ENCODE measurements around the gene DTD2.
"Not testable (repeated sequence)": the region's sequence is repeated elsewhere in the genome, so short reads cannot be mapped to it uniquely, and the experiment has no call there.

DTD2 gene

GRCh38 chr14:31441273-31442111, 15.8 kb downstream of the DTD2 start:
- DNase-seq (ENCODE audit: low read depth, low spot score), result no peak

DNA sequence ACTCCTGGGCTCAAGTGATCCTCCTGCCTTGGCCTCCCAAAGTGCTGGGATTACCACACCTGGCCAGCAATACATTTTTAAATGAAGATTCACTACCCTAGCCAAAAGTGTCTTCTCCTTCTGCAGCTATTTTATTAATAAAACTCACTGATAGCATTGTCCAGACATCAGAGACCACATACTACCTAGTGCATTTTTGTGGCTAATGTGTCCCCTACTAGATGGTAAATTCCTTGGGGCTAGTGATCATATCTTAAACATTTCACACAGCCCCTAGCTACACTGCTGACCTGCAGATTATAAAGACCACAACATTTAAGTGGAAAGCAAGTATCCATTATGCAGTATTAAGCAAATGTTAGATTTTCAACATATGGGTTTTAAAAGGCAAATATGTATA, 17.0 kb downstream of the DTD2 start:
- no peak for DNase-seq (ENCODE audit: low read depth, low spot score)

DNA sequence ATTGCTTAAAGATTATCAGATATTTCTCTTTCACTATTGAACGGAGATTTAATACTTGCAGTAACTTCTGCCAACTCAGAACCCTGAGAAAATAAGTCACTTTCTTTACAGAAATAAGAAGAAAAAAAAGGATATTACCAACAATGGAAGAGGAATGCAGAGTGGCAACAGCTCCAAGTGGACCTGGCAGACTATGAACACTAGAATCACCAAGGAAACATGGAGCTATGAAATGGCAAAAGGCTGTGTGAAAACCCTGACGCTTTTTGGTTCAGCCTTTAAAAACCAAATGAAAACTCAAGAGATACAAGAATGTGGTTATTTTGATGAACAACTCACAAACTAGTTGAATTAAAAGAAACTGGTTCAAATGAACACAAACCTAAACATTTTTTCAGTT, 17.7 kb downstream of the DTD2 start:
- no peak for DNase-seq (ENCODE audit: low read depth, low spot score)

DNA sequence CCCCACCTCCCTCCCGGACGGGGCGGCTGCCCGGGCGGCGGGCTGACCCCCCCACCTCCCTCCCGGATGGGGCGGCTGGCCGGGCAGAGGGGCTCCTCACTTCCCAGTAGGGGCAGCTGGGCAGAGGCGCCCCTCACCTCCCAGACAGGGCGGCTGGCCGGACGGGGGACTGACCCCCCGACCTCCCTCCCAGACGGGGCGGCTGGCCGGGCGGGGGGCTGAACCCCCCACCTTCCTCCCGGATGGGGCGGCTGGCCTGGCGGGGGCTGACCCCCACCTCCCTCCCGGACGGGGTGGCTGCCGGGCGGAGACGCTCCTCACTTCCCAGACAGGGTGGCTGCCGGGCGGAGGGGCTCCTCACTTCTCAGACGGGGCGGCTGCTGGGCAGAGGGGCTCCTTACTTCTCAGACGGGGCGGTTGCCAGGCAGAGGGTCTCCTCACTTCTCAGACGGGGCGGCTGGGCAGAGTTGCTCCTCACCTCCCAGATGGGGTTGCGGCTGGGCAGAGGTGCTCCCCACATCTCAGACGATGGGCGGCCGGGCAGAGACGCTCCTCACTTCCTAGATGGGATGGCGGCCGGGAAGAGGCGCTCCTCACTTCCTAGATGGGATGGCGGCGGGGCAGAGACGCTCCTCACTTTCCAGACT, 20.1 kb downstream of the DTD2 start:
- DNase-seq (ENCODE audit: low read depth, low spot score), result not testable (repeated sequence)

DNA sequence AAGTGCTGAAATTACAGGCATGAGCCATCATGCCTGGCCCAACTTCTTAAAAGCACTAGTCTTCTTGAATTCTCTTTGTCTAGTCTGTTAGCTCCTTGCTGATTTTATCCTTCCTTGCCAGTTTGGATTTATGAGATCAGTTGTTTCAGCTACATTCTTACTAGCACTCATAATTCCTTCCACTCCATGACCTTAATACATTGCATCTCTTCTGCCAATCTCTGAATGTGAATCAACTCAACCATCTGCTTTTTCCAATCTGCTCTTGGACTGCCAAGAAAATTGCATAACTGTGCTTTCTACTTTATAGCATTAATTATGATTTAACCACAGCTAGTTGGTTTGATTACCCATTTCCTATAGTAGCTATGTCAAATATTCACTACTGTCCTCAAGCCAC, 22.0 kb downstream of the DTD2 start:
- DNase-seq (ENCODE audit: low read depth, low spot score), result no peak

- DNase-seq (ENCODE audit: low read depth, low spot score), result no peak
Observed at GRCh38 chr14:31430634-31431264, 26.6 kb downstream of the DTD2 start.

DNA sequence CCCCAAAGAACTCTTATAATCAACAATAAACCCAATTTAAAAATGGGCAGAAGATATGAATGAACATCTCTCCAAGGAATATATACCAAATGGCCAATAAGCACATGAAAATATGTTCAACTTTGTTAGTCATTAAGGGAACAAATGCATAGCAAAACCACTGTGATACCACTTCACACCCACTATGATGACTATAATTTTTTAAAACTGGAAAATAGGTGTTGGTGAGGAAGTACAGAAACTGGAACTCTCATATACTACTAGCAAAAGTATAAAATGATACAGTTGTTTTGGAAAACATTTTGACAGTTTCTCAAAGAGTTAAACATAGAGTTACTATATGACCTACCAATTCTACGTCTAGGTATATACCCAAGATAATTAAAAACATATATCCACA, 27.5 kb downstream of the DTD2 start:
- no peak for DNase-seq (ENCODE audit: low read depth, low spot score)

GRCh38 chr14:31428011-31428410, 29.3 kb downstream of the DTD2 start:
- no peak for DNase-seq (ENCODE audit: low read depth, low spot score)

DNA sequence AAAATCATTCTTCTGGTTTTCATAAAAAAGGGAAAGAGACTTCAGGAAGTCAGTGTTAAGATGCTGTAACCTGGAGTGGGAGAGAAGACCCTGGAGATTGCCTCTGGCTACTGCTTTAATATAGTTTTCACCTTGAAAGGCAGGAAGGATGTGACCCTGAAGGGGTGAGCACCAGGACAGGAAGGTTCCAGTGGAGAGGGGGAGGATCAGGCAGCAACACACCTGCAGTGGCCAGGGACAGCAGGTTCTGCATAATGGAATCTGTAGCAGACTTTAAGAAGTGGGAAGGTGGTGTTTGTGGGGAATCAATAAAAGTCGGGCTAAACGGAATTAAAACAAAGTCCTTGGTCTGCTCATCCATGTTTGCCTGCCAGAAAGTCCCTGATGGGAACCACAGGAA, 30.6 kb downstream of the DTD2 start:
- no peak for DNase-seq (ENCODE audit: low read depth, low spot score)

DNA sequence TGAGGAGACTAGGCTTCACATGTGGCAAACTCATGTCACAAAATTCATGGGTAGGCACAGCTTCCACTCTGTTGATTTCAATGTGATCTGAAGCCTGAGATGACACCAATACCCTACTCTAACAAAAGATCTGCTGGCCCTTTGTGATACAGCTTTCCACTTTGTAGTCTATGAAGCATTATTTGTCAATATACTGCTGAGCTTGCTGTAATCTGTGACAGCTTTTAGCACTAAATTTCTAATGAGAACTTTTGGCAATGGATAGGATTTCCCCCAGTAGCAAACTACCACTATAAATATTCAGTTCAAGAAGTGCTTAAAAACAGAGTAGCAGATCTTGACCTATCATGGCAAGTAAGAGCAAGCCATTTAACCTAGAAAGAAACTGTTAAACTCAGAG, 31.4 kb downstream of the DTD2 start:
- DNase-seq (ENCODE audit: low read depth, low spot score), result no peak

- DNase-seq (ENCODE audit: low read depth, low spot score), result no peak
Observed at GRCh38 chr14:31421200-31421599, 36.1 kb downstream of the DTD2 start.

DNA sequence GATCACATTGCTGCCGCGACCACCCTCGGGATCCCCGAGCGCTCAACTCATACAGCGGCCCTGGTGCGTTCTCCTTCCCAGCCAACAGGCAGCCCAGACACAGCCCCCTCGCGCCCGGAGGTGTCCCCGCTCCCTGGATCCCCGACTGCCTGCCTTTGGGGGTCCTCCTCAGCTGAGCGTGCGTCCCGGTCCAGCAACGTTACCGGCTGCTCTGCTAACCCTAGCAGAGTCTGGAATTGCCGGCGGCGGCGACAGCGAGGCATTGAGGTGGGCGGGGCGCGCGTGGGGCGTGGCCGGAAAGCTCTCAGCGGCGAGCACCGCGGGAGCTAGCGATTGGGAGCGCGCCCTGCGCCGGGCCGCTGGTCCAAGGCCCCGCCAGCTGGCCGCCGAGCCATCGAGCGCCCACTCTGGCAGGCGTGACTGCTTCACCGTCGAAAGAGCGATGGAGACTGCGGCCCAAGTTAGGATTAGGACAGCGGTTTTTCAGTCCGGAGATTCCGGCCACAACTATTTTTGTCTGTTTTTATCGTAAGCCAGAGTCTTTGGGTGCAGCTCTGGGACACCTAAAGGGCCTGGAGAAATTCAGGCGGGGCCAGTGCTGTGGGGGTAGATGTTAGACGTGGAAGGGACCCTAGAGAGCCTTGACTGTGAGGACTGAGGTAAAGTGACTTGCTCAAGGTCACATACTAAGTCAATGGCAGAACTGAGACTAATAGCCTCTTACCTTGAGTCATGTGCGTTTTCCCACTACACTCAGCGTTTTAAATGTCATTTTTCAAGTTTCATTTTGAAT, 36.8 kb downstream of the DTD2 start, which contains the start of gene HEATR5A:
HEATR5A (minus strand) TSS at position 232 of the 793 bp plus-strand sequence. CDS start 17,575 bp downstream, outside the sequence.
- peak; percentile 83 for DNase-seq (ENCODE audit: low read depth, low spot score)

- DNase-seq (ENCODE audit: low read depth, low spot score), result no peak
Observed at GRCh38 chr14:31419967-31420318, 37.4 kb downstream of the DTD2 start.

DNA sequence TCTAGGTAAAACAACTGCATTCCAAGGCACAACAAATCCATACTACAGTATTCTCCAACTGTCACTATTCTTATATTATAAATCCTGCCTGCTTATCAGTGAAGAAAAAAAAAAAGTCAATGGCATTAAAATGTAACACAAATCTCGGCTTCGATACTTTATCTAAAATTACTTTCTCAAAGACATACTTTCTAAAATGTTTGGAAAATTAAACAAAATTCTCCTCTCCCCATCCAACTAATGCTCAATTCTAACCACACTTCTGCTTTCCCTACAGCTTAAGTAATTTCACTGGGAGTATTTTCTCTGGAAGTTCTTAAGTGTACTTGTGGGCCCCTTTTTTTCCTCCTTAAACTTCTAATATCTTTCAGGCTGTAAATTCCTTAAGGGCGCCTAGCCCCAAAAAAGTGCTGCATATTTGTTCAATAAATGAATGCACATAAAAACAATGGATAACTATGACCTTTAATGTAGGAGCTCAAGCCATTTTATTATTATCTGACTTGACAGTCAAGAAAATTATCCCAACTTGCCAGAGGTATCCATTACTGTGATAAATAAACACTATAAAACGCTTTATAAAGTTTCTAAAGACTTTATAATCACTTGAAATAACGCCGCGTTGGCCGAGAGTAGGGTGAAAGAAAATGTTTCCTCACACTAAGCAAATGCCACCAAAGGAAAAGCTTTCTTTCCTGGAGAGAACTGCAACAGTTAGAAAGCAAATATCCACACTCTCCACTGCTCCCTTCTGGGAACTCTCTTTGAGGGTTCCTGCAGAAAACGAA, 37.9 kb downstream of the DTD2 start:
- DNase-seq (ENCODE audit: low read depth, low spot score), result no peak

DNA sequence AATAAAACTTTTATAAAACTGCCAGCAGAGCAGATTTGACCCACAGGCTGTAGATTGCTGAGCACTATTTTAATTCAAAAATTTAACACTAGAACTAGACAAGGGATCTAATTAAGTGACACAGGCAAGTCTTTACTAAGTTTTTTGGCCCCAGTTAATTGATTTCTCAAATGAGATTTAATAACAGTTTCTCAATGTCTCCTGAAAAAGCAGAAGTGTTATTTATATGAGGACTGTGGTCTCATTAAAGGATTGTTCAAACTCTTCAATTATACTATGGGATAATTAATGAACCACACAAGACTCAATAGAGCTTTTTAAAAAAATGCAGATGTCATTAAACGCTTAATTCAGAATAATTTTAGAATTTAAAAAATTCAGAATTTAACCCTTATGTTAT, 38.9 kb downstream of the DTD2 start:
- DNase-seq (ENCODE audit: low read depth, low spot score), result no peak

DNA sequence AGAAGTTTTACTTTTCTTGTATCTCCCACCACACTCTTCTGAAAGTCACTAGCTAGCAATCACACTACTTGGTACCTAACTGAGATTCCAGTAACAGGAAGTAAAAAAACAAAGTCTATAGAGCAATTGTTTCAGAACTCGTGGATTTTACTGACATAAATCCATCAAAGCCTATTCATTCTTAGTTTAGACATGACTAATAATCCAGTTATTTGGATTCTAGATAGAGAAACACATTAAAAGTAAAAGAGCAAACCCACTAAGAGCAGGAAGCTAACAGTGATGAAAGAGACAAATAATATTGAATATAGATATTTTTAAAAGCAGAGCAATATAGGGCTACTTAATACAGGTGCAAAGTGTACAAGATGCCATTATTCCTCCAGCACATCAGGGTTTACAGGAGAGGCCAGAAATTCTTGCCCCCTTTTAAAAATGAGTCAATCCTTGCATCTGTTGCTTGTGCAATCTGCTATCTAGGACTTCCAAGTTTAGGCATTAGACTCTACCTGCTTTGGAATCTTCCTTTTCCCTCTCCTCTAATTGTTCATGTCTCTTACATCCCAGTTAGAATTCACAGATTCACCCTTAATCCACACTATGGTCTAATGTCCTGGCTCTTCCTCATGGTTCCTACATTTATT, 43.0 kb downstream of the DTD2 start:
- DNase-seq (ENCODE audit: low read depth, low spot score), result no peak

- DNase-seq (ENCODE audit: low read depth, low spot score), result no peak
Observed at GRCh38 chr14:31411218-31411727, 46.0 kb downstream of the DTD2 start.

- no peak for DNase-seq (ENCODE audit: low read depth, low spot score)
Observed at GRCh38 chr14:31410048-31410650, 47.2 kb downstream of the DTD2 start.

GRCh38 chr14:31408421-31408820, 48.9 kb downstream of the DTD2 start:
- DNase-seq (ENCODE audit: low read depth, low spot score), result no peak
